Measurements from ENCODE around the gene USP40. TPM values are rescaled to one million over a fixed set of nuclear protein-coding genes. Genes with fewer than 3 reads are reported as not detected.

The USP40 gene
- total and polyA plus RNA-seq, 9 of the 15 experiments (the other 6 are each of a cell fraction or from before 2014, with no cell fraction given): 5.5 to 15.0 (median 9.3) TPM

DNA sequence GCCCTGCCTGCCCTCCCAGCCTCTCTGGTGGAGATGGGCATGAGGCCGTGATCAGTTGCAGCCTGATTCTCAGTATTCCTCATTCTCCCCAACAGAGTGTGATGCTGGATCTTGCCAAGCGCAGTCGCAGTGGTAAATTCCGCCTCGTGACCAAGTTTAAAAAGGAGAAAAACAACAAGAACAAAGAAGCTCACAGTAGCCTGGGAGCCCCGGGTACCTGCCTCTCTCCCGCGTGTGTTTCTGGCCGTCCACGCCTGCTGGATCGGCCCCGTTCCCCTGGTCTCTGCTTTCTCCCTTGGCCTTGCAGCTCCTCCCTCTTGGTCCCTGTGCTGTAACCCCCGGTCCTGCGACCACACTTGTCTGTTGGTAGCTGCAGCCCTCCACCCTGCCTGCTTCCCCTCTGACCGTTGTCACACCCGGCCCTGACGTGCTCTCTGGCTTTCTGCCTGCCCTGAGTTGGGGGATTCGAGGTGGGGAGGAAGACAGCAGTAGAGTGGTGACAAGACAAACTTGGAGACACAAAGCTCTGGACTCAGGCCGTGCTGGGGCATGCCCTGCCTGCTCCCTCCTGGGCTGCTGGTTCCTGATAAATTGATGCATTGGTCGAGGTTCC is 99.5 kb downstream of the USP40 start:
- Histone ChIP-seq H3K4me1 (replicated peaks in 1 of 2; ENCODE audit: control insufficient read depth in 2 of 2, insufficient read depth in 2 of 2, low read length in 2 of 2) (peaks cover 2 to 26% of the 10 kb centered on the region in 2 experiments; a peak in 3 of 5 replicates), H2AFZ (ENCODE audit: low read depth, low read length) (no peak overlapping the region), H3K9me1 (ENCODE audit: control insufficient read depth, insufficient read depth, low read length) (no peaks in the 10 kb centered on the region), H4K20me1 (replicated peaks; ENCODE audit: control insufficient read depth, insufficient read depth, low read length) (no peaks in the 10 kb centered on the region), H3K27me3 (ENCODE audit: control insufficient read depth in 2 of 2, insufficient read depth in 2 of 2, low read length in 2 of 2) (no peaks in the 10 kb centered on the region), H3K79me2 (ENCODE audit: control insufficient read depth, insufficient read depth, low read length) (no peaks in the 10 kb centered on the region), H3K9me3 (replicated peaks; ENCODE audit: control insufficient read depth, insufficient read depth, low read depth, low read length) (no peaks in the 10 kb centered on the region), H3K4me2 (ENCODE audit: insufficient read depth, low read length) (no peak overlapping the region), H3K4me3 (no peak overlapping the region), H3K27ac (ENCODE audit: extremely low read depth, low read depth, low read length) (no peak overlapping the region), H3K36me3 (ENCODE audit: control insufficient read depth, insufficient read depth, low read length) (peaks cover 36% of the 10 kb centered on the region; the same call in 2 of the 3 replicates), H3K9ac (ENCODE audit: insufficient read depth in 1 of 2, low read depth in 2 of 2, low read length in 2 of 2) (no peak overlapping the region)
- in situ Hi-C loops (cut with MboI): no loop called here
- CTCF ChIA-PET (ENCODE audit: low intra/inter-chr PET ratio): no interaction called here
- no TSS peak for BruUV-seq (replicated peaks)
- POLR2A ChIA-PET: interaction anchor here (0.9 kb wide), 1 partner anchor 173 kb away, joined by 3 read pairs; no protein-coding TSS in a partner anchor
- intact Hi-C loops (cut with micrococcal nuclease): no loop called here
- WGBS (ENCODE audit: insufficient coverage, low coverage, missing lambda C conversion rate): 84% methylated on average over 19 of the region's 20 CpGs
- ATAC-seq (no peak), DNase-seq (ENCODE audit: extremely low read depth in 1 of 4, low spot score in 3 of 4) (no peak), FAIRE-seq (no peak)
- TF ChIP-seq ZNF75A (CRISPR knock-in tag; IDR thresholded peaks at IDR 0.05): no peak
- TF ChIP-seq, protein P1, sequence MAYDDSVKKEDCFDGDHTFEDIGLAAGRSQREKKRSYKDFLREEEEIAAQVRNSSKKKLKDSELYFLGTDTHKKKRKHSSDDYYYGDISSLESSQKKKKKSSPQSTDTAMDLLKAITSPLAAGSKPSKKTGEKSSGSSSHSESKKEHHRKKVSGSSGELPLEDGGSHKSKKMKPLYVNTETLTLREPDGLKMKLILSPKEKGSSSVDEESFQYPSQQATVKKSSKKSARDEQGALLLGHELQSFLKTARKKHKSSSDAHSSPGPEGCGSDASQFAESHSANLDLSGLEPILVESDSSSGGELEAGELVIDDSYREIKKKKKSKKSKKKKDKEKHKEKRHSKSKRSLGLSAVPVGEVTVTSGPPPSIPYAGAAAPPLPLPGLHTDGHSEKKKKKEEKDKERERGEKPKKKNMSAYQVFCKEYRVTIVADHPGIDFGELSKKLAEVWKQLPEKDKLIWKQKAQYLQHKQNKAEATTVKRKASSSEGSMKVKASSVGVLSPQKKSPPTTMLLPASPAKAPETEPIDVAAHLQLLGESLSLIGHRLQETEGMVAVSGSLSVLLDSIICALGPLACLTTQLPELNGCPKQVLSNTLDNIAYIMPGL (CRISPR knock-in tag; IDR thresholded peaks at IDR 0.05): no peak
- TF ChIP-seq TEAD1 (CRISPR knock-in tag; IDR thresholded peaks at IDR 0.05): no peak
- TF ChIP-seq, protein P2, sequence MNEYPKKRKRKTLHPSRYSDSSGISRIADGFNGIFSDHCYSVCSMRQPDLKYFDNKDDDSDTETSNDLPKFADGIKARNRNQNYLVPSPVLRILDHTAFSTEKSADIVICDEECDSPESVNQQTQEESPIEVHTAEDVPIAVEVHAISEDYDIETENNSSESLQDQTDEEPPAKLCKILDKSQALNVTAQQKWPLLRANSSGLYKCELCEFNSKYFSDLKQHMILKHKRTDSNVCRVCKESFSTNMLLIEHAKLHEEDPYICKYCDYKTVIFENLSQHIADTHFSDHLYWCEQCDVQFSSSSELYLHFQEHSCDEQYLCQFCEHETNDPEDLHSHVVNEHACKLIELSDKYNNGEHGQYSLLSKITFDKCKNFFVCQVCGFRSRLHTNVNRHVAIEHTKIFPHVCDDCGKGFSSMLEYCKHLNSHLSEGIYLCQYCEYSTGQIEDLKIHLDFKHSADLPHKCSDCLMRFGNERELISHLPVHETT (CRISPR knock-in tag; conservative IDR thresholded peaks at IDR 0.05 in 1 of 2, IDR thresholded peaks at IDR 0.05 in 1 of 2): no peak
- no peak for TF ChIP-seq ILF3 (IDR thresholded peaks at IDR 0.05; ENCODE audit: borderline replicate concordance)
- TF ChIP-seq, protein P3, sequence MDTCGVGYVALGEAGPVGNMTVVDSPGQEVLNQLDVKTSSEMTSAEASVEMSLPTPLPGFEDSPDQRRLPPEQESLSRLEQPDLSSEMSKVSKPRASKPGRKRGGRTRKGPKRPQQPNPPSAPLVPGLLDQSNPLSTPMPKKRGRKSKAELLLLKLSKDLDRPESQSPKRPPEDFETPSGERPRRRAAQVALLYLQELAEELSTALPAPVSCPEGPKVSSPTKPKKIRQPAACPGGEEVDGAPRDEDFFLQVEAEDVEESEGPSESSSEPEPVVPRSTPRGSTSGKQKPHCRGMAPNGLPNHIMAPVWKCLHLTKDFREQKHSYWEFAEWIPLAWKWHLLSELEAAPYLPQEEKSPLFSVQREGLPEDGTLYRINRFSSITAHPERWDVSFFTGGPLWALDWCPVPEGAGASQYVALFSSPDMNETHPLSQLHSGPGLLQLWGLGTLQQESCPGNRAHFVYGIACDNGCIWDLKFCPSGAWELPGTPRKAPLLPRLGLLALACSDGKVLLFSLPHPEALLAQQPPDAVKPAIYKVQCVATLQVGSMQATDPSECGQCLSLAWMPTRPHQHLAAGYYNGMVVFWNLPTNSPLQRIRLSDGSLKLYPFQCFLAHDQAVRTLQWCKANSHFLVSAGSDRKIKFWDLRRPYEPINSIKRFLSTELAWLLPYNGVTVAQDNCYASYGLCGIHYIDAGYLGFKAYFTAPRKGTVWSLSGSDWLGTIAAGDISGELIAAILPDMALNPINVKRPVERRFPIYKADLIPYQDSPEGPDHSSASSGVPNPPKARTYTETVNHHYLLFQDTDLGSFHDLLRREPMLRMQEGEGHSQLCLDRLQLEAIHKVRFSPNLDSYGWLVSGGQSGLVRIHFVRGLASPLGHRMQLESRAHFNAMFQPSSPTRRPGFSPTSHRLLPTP (IDR thresholded peaks at IDR 0.05; ENCODE audit: borderline replicate concordance, extremely low read depth, insufficient read length): no peak
- TF ChIP-seq, protein P4, sequence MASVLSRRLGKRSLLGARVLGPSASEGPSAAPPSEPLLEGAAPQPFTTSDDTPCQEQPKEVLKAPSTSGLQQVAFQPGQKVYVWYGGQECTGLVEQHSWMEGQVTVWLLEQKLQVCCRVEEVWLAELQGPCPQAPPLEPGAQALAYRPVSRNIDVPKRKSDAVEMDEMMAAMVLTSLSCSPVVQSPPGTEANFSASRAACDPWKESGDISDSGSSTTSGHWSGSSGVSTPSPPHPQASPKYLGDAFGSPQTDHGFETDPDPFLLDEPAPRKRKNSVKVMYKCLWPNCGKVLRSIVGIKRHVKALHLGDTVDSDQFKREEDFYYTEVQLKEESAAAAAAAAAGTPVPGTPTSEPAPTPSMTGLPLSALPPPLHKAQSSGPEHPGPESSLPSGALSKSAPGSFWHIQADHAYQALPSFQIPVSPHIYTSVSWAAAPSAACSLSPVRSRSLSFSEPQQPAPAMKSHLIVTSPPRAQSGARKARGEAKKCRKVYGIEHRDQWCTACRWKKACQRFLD (CRISPR knock-in tag; IDR thresholded peaks at IDR 0.05): no peak
- TF ChIP-seq SIN3A (IDR thresholded peaks at IDR 0.05; ENCODE audit: borderline replicate concordance in 2 of 2, control insufficient read depth in 1 of 2, low read depth in 2 of 2, low read length in 2 of 2): no peak
- no peak for TF ChIP-seq ZNF740 (CRISPR knock-in tag; IDR thresholded peaks at IDR 0.05)
- no peak for TF ChIP-seq ZNF740 (tag; IDR thresholded peaks at IDR 0.05)
- no peak for TF ChIP-seq SRSF7 (optimal IDR thresholded peaks at IDR 0.05; ENCODE audit: low read depth, low read length)
